Measurements from ENCODE around the gene CBFA2T2. TPM values are rescaled to one million over a fixed set of nuclear protein-coding genes. Genes with fewer than 3 reads are reported as not detected.

CBFA2T2 gene
- total RNA-seq, 1 experiment from 2014 or later = 20.0 TPM

DNA sequence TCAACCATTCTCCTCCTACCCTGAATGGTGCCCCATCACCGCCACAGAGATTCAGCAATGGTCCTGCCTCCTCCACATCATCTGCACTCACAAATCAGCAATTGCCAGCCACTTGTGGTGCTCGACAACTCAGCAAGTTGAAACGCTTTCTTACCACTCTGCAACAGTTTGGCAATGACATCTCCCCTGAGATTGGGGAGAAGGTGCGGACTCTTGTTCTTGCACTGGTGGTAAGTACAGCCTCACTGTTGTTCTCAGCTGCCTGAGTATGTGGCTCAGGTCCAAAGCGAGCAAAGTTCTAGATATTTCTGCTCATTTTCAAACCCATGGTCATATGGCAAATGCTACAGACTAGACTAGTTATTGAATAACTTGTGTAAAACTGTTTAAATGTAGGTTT lies 121.2 kb downstream of the CBFA2T2 start:
- no peaks in the 10 kb centered on the region for H3K79me2 ChIP-seq (ENCODE audit: low read depth)
- no peaks in the 10 kb centered on the region for H3K27me3 ChIP-seq (ENCODE audit: insufficient read depth, low read depth)
- H3K4me2 ChIP-seq = no peak overlapping the region
- intact Hi-C loops (cut with micrococcal nuclease; ENCODE audit: unreplicated experiment) = no loop called here
- H4K20me1 ChIP-seq (ENCODE audit: insufficient read depth) = no peaks in the 10 kb centered on the region
- 0 out of 2 replicates have a peak, but pooled peaks cover 7% of the 10 kb centered on the region for H3K36me3 ChIP-seq (ENCODE audit: low read depth)
- no peak overlapping the region for H3K27ac ChIP-seq
- no peak overlapping the region for H2AFZ ChIP-seq
- no peaks in the 10 kb centered on the region for H3F3A ChIP-seq (ENCODE audit: insufficient read depth, low read depth)
- BruUV-seq (replicated peaks) = no TSS peak
- no peaks in the 10 kb centered on the region for H3K4me1 ChIP-seq (replicated peaks; ENCODE audit: insufficient read depth)
- H3K9me2 ChIP-seq (ENCODE audit: insufficient read depth) = no peaks in the 10 kb centered on the region
- ChIA-PET POLR2A (ENCODE audit: unreplicated experiment) (no interaction called here), CTCF (interaction anchor here (0.5 kb wide), 1 partner anchor 821 kb away, joined by 9 read pairs; no protein-coding TSS in a partner anchor)
- H3K9me3 ChIP-seq (ENCODE audit: insufficient read depth, low read depth) = no peaks in the 10 kb centered on the region
- no peak overlapping the region for H3K4me3 ChIP-seq
- no peak for TF ChIP-seq EZH2 (IDR thresholded peaks at IDR 0.05; ENCODE audit: low read depth)
- TF ChIP-seq, protein P1, sequence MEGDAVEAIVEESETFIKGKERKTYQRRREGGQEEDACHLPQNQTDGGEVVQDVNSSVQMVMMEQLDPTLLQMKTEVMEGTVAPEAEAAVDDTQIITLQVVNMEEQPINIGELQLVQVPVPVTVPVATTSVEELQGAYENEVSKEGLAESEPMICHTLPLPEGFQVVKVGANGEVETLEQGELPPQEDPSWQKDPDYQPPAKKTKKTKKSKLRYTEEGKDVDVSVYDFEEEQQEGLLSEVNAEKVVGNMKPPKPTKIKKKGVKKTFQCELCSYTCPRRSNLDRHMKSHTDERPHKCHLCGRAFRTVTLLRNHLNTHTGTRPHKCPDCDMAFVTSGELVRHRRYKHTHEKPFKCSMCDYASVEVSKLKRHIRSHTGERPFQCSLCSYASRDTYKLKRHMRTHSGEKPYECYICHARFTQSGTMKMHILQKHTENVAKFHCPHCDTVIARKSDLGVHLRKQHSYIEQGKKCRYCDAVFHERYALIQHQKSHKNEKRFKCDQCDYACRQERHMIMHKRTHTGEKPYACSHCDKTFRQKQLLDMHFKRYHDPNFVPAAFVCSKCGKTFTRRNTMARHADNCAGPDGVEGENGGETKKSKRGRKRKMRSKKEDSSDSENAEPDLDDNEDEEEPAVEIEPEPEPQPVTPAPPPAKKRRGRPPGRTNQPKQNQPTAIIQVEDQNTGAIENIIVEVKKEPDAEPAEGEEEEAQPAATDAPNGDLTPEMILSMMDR (conservative IDR thresholded peaks at IDR 0.05) = no peak
- DNase-seq = no peak

DNA sequence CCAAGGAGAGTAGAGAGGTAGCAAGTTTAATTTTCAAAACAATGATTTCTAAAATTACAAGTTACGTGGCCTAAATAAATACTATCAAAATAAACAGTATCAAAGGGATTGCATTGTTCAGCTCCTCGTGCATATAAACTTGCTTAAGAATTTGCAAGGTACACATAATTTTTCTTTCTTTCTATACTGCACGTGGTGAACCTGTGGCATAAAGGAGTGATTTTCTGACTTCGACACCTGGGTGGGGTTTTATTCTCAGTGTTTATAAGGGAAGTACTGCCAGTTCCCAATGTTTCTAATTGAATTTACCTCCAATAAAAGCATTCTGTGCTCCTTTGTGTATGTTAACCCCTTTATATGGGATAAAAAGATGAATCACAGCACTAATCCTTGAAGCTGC lies 122.1 kb downstream of the CBFA2T2 start:
- ChIA-PET POLR2A (ENCODE audit: unreplicated experiment) (no interaction called here), CTCF (no interaction called here)
- no TSS peak for BruUV-seq (replicated peaks)
- DNase-seq = no peak
- Histone ChIP-seq H3K9me3 (ENCODE audit: insufficient read depth, low read depth) (no peaks in the 10 kb centered on the region), H3K36me3 (ENCODE audit: low read depth) (0 out of 2 replicates have a peak, but pooled peaks cover 7% of the 10 kb centered on the region), H4K20me1 (ENCODE audit: insufficient read depth) (no peaks in the 10 kb centered on the region), H3K27ac (no peak overlapping the region), H3K4me1 (replicated peaks; ENCODE audit: insufficient read depth) (no peaks in the 10 kb centered on the region), H2AFZ (no peak overlapping the region), H3K27me3 (ENCODE audit: insufficient read depth, low read depth) (no peaks in the 10 kb centered on the region), H3K79me2 (ENCODE audit: low read depth) (no peaks in the 10 kb centered on the region), H3F3A (ENCODE audit: insufficient read depth, low read depth) (no peaks in the 10 kb centered on the region), H3K4me3 (no peak overlapping the region), H3K9me2 (ENCODE audit: insufficient read depth) (no peaks in the 10 kb centered on the region), H3K4me2 (no peak overlapping the region)
- intact Hi-C loops (cut with micrococcal nuclease; ENCODE audit: unreplicated experiment) = no loop called here
- TF ChIP-seq, protein P1 (conservative IDR thresholded peaks at IDR 0.05) = no peak
- no peak for TF ChIP-seq EZH2 (IDR thresholded peaks at IDR 0.05; ENCODE audit: low read depth)

DNA sequence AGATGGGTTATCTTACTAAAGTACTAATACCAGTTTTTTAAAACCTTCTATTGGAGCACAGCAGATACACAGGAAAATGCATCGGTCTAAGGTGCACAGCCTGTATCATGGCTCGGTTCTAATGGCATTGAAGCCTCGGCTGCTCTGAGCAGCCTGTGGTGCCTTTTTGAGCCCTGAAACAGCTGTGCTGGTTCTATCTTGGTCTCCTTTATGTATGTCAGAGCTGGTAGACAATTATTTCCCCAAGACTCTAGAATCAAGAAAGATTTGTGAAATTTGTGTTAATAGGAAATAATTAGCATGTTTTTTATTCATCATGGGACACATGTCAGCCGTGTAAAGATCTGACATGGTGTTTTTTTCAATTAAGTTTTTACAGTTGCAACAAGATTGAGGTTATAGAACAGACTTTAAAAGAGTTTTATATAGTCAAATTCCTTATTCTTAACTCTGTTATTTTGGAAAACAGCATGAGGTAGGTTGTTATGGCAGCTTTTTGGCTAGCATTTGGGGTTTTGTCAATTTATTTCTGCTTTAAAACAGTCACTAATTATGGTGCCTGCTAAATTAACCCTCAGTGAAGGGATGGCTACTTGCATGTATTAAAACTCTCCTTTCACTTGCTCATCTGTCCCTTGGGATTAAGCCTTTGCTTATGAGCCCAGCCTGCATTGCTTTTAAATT lies 132.0 kb downstream of the CBFA2T2 start:
- H3K9me2 ChIP-seq (ENCODE audit: insufficient read depth) = no peaks in the 10 kb centered on the region
- CTCF ChIA-PET = no interaction called here
- H3K4me1 ChIP-seq (replicated peaks; ENCODE audit: insufficient read depth) = no peaks in the 10 kb centered on the region
- H3K27me3 ChIP-seq (ENCODE audit: insufficient read depth, low read depth) = no peaks in the 10 kb centered on the region
- TF ChIP-seq, protein P1 (conservative IDR thresholded peaks at IDR 0.05) = no peak
- no peak for TF ChIP-seq EZH2 (IDR thresholded peaks at IDR 0.05; ENCODE audit: low read depth)
- DNase-seq = no peak
- BruUV-seq (replicated peaks) = no TSS peak
- H3K79me2 ChIP-seq (ENCODE audit: low read depth) = no peaks in the 10 kb centered on the region
- H3K9me3 ChIP-seq (ENCODE audit: insufficient read depth, low read depth) = no peaks in the 10 kb centered on the region
- intact Hi-C loops (cut with micrococcal nuclease; ENCODE audit: unreplicated experiment) = no loop called here
- no peaks in the 10 kb centered on the region for H3F3A ChIP-seq (ENCODE audit: insufficient read depth, low read depth)
- H2AFZ ChIP-seq = no peak overlapping the region
- H3K27ac ChIP-seq = no peak overlapping the region
- no peak overlapping the region for H3K4me3 ChIP-seq
- H3K36me3 ChIP-seq (ENCODE audit: low read depth) = 0 out of 2 replicates have a peak, but pooled peaks cover 8% of the 10 kb centered on the region
- H3K4me2 ChIP-seq = no peak overlapping the region
- POLR2A ChIA-PET (ENCODE audit: unreplicated experiment) = interaction anchor here (0.7 kb wide), 1 partner anchor 132 kb away, joined by 5 read pairs; the partner anchor contains the start of gene CBFA2T2
- H4K20me1 ChIP-seq (ENCODE audit: insufficient read depth) = no peaks in the 10 kb centered on the region
